ENCODE measurements around the gene NTN1. TPM values are rescaled to one million over a fixed set of nuclear protein-coding genes. Genes with fewer than 3 reads are reported as not detected.
"Not testable (repeated sequence)": the region's sequence is repeated elsewhere in the genome, so short reads cannot be mapped to it uniquely, and the experiment has no call there.

Gene NTN1
- total and polyA plus RNA-seq, 2 experiments from 2014 or later, result 0.42 to 2.1 TPM

DNA sequence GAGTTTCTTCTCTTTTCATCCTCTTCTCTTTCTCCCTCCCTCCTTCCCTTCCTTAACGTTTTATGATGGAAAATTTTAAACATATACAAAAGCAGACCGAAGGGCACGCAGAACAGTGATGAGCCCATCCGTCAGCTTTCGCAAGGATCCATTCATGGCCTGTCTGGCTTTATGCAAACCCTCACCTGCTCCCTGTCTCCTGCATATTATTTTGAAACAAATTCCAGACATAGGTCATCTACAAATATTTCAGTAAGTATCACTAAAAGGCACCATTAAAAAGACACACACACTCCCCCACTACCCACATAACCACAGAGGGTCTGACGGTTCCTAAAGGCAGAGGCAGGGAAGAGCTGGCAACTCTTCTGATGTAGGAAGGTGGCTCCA is 235.0 kb downstream of the NTN1 start:
- no peak overlapping the region for H2AFZ ChIP-seq
- H3K27ac ChIP-seq, result no peak overlapping the region
- no peaks in the 10 kb centered on the region for H3K27me3 ChIP-seq
- WGBS (ENCODE audit: low lambda C conversion rate, missing lambda C conversion rate), result 89% methylated on average over 6 of the region's 6 CpGs
- no peaks in the 10 kb centered on the region for H3K79me2 ChIP-seq
- no peak for DNase-seq (ENCODE audit: low spot score)
- H4K20me1 ChIP-seq (ENCODE audit: insufficient read depth, poor library complexity, severe bottlenecking), result no peaks in the 10 kb centered on the region
- peaks cover 22% of the 10 kb centered on the region for H3K4me1 ChIP-seq (ENCODE audit: insufficient read depth)
- no peak overlapping the region for H3K4me3 ChIP-seq
- no peak for TF ChIP-seq EZH2 (IDR thresholded peaks at IDR 0.05; ENCODE audit: borderline replicate concordance)
- TF ChIP-seq, protein P1, sequence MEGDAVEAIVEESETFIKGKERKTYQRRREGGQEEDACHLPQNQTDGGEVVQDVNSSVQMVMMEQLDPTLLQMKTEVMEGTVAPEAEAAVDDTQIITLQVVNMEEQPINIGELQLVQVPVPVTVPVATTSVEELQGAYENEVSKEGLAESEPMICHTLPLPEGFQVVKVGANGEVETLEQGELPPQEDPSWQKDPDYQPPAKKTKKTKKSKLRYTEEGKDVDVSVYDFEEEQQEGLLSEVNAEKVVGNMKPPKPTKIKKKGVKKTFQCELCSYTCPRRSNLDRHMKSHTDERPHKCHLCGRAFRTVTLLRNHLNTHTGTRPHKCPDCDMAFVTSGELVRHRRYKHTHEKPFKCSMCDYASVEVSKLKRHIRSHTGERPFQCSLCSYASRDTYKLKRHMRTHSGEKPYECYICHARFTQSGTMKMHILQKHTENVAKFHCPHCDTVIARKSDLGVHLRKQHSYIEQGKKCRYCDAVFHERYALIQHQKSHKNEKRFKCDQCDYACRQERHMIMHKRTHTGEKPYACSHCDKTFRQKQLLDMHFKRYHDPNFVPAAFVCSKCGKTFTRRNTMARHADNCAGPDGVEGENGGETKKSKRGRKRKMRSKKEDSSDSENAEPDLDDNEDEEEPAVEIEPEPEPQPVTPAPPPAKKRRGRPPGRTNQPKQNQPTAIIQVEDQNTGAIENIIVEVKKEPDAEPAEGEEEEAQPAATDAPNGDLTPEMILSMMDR (IDR thresholded peaks at IDR 0.05; ENCODE audit: poor library complexity), result no peak
- TF ChIP-seq EZH2phosphoT487 (IDR thresholded peaks at IDR 0.05; ENCODE audit: low read depth, severe bottlenecking, unreplicated experiment), result no peak
- H3K9me3 ChIP-seq (ENCODE audit: low read depth), result no peaks in the 10 kb centered on the region
- no peaks in the 10 kb centered on the region for H3K36me3 ChIP-seq (replicated peaks; ENCODE audit: insufficient read depth, low read depth)
- no peak overlapping the region for H3K4me2 ChIP-seq
- no peaks in the 10 kb centered on the region for H3K9me2 ChIP-seq (replicated peaks; ENCODE audit: insufficient read depth)

GRCh38 chr17:9256751-9257629 is 235.7 kb downstream of the NTN1 start:
- Histone ChIP-seq H3K4me2 (no peak overlapping the region), H2AFZ (no peak overlapping the region), H3K4me3 (no peak overlapping the region), H3K9me3 (ENCODE audit: low read depth) (no peaks in the 10 kb centered on the region), H3K9me2 (replicated peaks; ENCODE audit: insufficient read depth) (no peaks in the 10 kb centered on the region), H3K27me3 (no peaks in the 10 kb centered on the region), H3K36me3 (replicated peaks; ENCODE audit: insufficient read depth, low read depth) (no peaks in the 10 kb centered on the region), H3K27ac (no peak overlapping the region), H3K79me2 (no peaks in the 10 kb centered on the region), H3K4me1 (ENCODE audit: insufficient read depth) (peaks cover 25% of the 10 kb centered on the region), H4K20me1 (ENCODE audit: insufficient read depth, poor library complexity, severe bottlenecking) (no peaks in the 10 kb centered on the region)
- no peak for TF ChIP-seq EZH2 (IDR thresholded peaks at IDR 0.05; ENCODE audit: borderline replicate concordance)
- TF ChIP-seq, protein P1 (IDR thresholded peaks at IDR 0.05; ENCODE audit: poor library complexity), result no peak
- TF ChIP-seq EZH2phosphoT487 (IDR thresholded peaks at IDR 0.05; ENCODE audit: low read depth, severe bottlenecking, unreplicated experiment), result no peak
- no peak for DNase-seq (ENCODE audit: low spot score)
- WGBS (ENCODE audit: low lambda C conversion rate, missing lambda C conversion rate), result 81% methylated on average over 19 of the region's 19 CpGs

DNA sequence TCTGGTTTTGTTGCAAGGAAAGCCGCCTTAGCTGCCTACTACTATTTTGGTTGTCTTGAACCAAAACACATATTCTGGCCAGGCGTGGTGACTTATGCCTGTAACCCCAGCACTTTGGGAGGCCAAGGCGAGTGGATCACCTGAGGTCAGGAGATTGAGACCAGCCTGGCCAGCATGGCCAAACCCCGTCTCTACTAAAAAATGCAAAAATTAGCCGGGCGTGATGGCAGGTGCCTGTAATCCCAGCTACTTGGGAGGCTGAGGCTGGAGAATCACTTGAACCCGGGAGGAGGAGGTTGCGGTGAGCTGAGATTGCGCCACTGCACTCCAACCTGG is 236.3 kb downstream of the NTN1 start:
- H3K4me2 ChIP-seq; H3K9me2 ChIP-seq (replicated peaks; ENCODE audit: insufficient read depth); H3K9me3 ChIP-seq (ENCODE audit: low read depth); H3K27me3 ChIP-seq; H4K20me1 ChIP-seq (ENCODE audit: insufficient read depth, poor library complexity, severe bottlenecking); H2AFZ ChIP-seq; H3K36me3 ChIP-seq (replicated peaks; ENCODE audit: insufficient read depth, low read depth); DNase-seq (ENCODE audit: low spot score); H3K79me2 ChIP-seq; H3K4me3 ChIP-seq; H3K27ac ChIP-seq: not testable (repeated sequence)
- WGBS (ENCODE audit: low lambda C conversion rate, missing lambda C conversion rate), result 93% methylated on average over 9 of the region's 9 CpGs
- H3K4me1 ChIP-seq (ENCODE audit: insufficient read depth), result peaks cover 25% of the 10 kb centered on the region

- H3K79me2 ChIP-seq, result no peaks in the 10 kb centered on the region
- 67% methylated on average over 15 of the region's 15 CpGs for WGBS (ENCODE audit: low lambda C conversion rate, missing lambda C conversion rate)
- H3K4me2 ChIP-seq, result no peak overlapping the region
These were observed 237.1 kb downstream of the NTN1 start for GRCh38 chr17:9258115-9259015.

More at GRCh38 chr17:9258115-9259015, 237.1 kb downstream of the NTN1 start:
- H4K20me1 ChIP-seq (ENCODE audit: insufficient read depth, poor library complexity, severe bottlenecking), result no peaks in the 10 kb centered on the region
- H2AFZ ChIP-seq, result no peak overlapping the region
- H3K27me3 ChIP-seq, result no peaks in the 10 kb centered on the region
- H3K9me2 ChIP-seq (replicated peaks; ENCODE audit: insufficient read depth), result no peaks in the 10 kb centered on the region
- H3K27ac ChIP-seq, result no peak overlapping the region
- no peak for DNase-seq (ENCODE audit: low spot score)
- no peaks in the 10 kb centered on the region for H3K9me3 ChIP-seq (ENCODE audit: low read depth)
- TF ChIP-seq, protein P1 (IDR thresholded peaks at IDR 0.05; ENCODE audit: poor library complexity), result no peak
- TF ChIP-seq EZH2 (IDR thresholded peaks at IDR 0.05; ENCODE audit: borderline replicate concordance) (no peak), EZH2phosphoT487 (IDR thresholded peaks at IDR 0.05; ENCODE audit: low read depth, severe bottlenecking, unreplicated experiment) (no peak)
- H3K4me1 ChIP-seq (ENCODE audit: insufficient read depth), result peaks cover 25% of the 10 kb centered on the region
- H3K4me3 ChIP-seq, result no peak overlapping the region
- no peaks in the 10 kb centered on the region for H3K36me3 ChIP-seq (replicated peaks; ENCODE audit: insufficient read depth, low read depth)

Measured in hepatocyte (in vitro differentiated cells).